ENCODE measurements around the gene AKT1. TPM values are rescaled to one million over a fixed set of nuclear protein-coding genes. Genes with fewer than 3 reads are reported as not detected.

Gene AKT1
- total and polyA plus RNA-seq, 2 of the 13 experiments (the other 11 are each of a cell fraction or from before 2014, with no cell fraction given), result 96.2 to 116 TPM

GRCh38 chr14:104724981-104725771, 70.4 kb downstream of the AKT1 start (continued):
- TF ChIP-seq ZBTB42 (CRISPR knock-in tag; IDR thresholded peaks at IDR 0.05) (no peak), ELF1 (CRISPR knock-in tag; IDR thresholded peaks at IDR 0.05) (peak; percentile 26; the same call in 1 of the 2 replicates), KDM1A (CRISPR knock-in tag; IDR thresholded peaks at IDR 0.05) (peak; percentile 58; the same call in 1 of the 2 replicates), ZNF768 (CRISPR knock-in tag; IDR thresholded peaks at IDR 0.05) (peak; percentile 27; the same call in 1 of the 2 replicates), ZNF24 (IDR thresholded peaks at IDR 0.05) (0 out of 2 replicates have a peak, but pooled peaks have one; percentile 10), ARID4A (CRISPR knock-in tag; IDR thresholded peaks at IDR 0.05; ENCODE audit: borderline replicate concordance) (no peak; the same call in 1 of the 2 replicates), IRF2 (CRISPR knock-in tag; IDR thresholded peaks at IDR 0.05) (0 out of 2 replicates have a peak, but pooled peaks have one; percentile 32), DRAP1 (CRISPR knock-in tag; IDR thresholded peaks at IDR 0.05) (peak; percentile 32; the same call in 1 of the 2 replicates), ZBTB20 (CRISPR knock-in tag; IDR thresholded peaks at IDR 0.05; ENCODE audit: borderline replicate concordance, low read depth) (0 out of 2 replicates have a peak, but pooled peaks have one; percentile 41), ZBTB43 (CRISPR knock-in tag; conservative IDR thresholded peaks at IDR 0.05) (0 out of 2 replicates have a peak, but pooled peaks have one; percentile 16), GRHL1 (CRISPR knock-in tag; conservative IDR thresholded peaks at IDR 0.05) (no peak), ZFY (CRISPR knock-in tag; IDR thresholded peaks at IDR 0.05) (peak; percentile 52; the same call in 1 of the 2 replicates), GABPB1 (CRISPR knock-in tag; IDR thresholded peaks at IDR 0.05) (peak; percentile 47; the same call in 1 of the 2 replicates), TBP (CRISPR knock-in tag; IDR thresholded peaks at IDR 0.05) (no peak), ZNF670 (CRISPR knock-in tag; IDR thresholded peaks at IDR 0.05; ENCODE audit: borderline replicate concordance) (0 out of 2 replicates have a peak, but pooled peaks have one; percentile 57), REXO4 (CRISPR knock-in tag; IDR thresholded peaks at IDR 0.05; ENCODE audit: borderline replicate concordance) (no peak), TERF1 (CRISPR knock-in tag; IDR thresholded peaks at IDR 0.05) (no peak), ZIK1 (CRISPR knock-in tag; IDR thresholded peaks at IDR 0.05; ENCODE audit: borderline replicate concordance, low read depth) (no peak), ZNF569 (CRISPR knock-in tag; IDR thresholded peaks at IDR 0.05; ENCODE audit: borderline replicate concordance) (no peak)
